ENCODE measurements around the gene LCAT.

DNA sequence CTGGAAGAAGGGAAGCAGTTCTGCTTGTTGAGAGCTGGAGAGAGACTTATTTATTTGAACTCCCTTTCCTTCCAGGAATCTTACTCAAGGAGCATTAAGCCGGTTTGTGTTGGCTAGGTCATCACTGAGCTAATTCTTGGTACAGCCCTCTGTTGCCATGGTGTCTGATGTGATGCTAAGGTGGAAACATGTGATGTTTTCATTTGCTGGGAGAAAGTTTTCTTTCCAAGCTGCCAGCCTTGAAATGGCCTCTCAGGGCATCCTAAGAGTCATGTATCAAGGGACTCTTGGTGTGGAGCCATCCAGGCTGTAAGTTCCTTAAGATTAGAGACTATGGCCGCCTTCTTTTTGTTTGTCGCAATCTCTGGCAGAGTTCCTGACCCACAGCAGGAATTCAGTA, 46.7 kb downstream of the LCAT start:
- TF ChIP-seq, protein P1, sequence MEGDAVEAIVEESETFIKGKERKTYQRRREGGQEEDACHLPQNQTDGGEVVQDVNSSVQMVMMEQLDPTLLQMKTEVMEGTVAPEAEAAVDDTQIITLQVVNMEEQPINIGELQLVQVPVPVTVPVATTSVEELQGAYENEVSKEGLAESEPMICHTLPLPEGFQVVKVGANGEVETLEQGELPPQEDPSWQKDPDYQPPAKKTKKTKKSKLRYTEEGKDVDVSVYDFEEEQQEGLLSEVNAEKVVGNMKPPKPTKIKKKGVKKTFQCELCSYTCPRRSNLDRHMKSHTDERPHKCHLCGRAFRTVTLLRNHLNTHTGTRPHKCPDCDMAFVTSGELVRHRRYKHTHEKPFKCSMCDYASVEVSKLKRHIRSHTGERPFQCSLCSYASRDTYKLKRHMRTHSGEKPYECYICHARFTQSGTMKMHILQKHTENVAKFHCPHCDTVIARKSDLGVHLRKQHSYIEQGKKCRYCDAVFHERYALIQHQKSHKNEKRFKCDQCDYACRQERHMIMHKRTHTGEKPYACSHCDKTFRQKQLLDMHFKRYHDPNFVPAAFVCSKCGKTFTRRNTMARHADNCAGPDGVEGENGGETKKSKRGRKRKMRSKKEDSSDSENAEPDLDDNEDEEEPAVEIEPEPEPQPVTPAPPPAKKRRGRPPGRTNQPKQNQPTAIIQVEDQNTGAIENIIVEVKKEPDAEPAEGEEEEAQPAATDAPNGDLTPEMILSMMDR (IDR thresholded peaks at IDR 0.05): no peak
- no peak for TF ChIP-seq POLR2A (IDR thresholded peaks at IDR 0.05)

Data from right lobe of liver (tissue), 4 donors.